ENCODE data around the gene ZNF423. TPM values are rescaled to one million over a fixed set of nuclear protein-coding genes. Genes with fewer than 3 reads are reported as not detected.
"Not testable (repeated sequence)": the region's sequence is repeated elsewhere in the genome, so short reads cannot be mapped to it uniquely, and the experiment has no call there.

Gene ZNF423
- total and polyA plus RNA-seq, 2 donors, result 0.52 to 1.6 TPM

- DNase-seq (ENCODE audit: low read depth in 6 of 9, low spot score in 9 of 9), result no peak
- 93% methylated on average over 5 of the region's 5 CpGs for WGBS
Observed at GRCh38 chr16:49889725-49890397, 33.9 kb upstream of the ZNF423 start.

GRCh38 chr16:49886554-49887094 lies 30.7 kb upstream of the ZNF423 start:
- no peaks in the 10 kb centered on the region for H3K4me1 ChIP-seq (ENCODE audit: control insufficient read depth in 2 of 2, insufficient read depth in 2 of 2, low read length in 2 of 2)
- H3K4me3 ChIP-seq (ENCODE audit: low read length in 2 of 2), result no peak overlapping the region
- no peak for DNase-seq (ENCODE audit: low read depth in 6 of 9, low spot score in 9 of 9)
- no peaks in the 10 kb centered on the region for H3K9me3 ChIP-seq (ENCODE audit: control insufficient read depth in 2 of 2, insufficient read depth in 1 of 2, low read length in 1 of 2)
- peaks cover 0 to 2% of the 10 kb centered on the region in 2 donors for H3K27me3 ChIP-seq (ENCODE audit: control insufficient read depth in 2 of 2, insufficient read depth in 1 of 2, low read length in 1 of 2)
- 93% methylated on average over 9 of the region's 9 CpGs for WGBS
- no peak overlapping the region for H3K27ac ChIP-seq (ENCODE audit: low read depth in 1 of 2, low read length in 1 of 2)
- no peaks in the 10 kb centered on the region for H3K36me3 ChIP-seq (ENCODE audit: control insufficient read depth in 2 of 2, insufficient read depth in 2 of 2, low read length in 1 of 2)

More at GRCh38 chr16:49889725-49890397, 33.9 kb upstream of the ZNF423 start:
- Histone ChIP-seq H3K4me3 (ENCODE audit: low read length in 2 of 2) (no peak overlapping the region), H3K4me1 (ENCODE audit: control insufficient read depth in 2 of 2, insufficient read depth in 2 of 2, low read length in 2 of 2) (no peaks in the 10 kb centered on the region), H3K27ac (ENCODE audit: low read depth in 1 of 2, low read length in 1 of 2) (no peak overlapping the region), H3K9me3 (ENCODE audit: control insufficient read depth in 2 of 2, insufficient read depth in 1 of 2, low read length in 1 of 2) (no peaks in the 10 kb centered on the region), H3K36me3 (ENCODE audit: control insufficient read depth in 2 of 2, insufficient read depth in 2 of 2, low read length in 1 of 2) (no peaks in the 10 kb centered on the region), H3K27me3 (ENCODE audit: control insufficient read depth in 2 of 2, insufficient read depth in 1 of 2, low read length in 1 of 2) (peaks cover 0 to 2% of the 10 kb centered on the region in 2 donors)

GRCh38 chr16:49884033-49885015 lies 28.4 kb upstream of the ZNF423 start:
- no peak overlapping the region for H3K4me3 ChIP-seq (ENCODE audit: low read length in 2 of 2)
- no peaks in the 10 kb centered on the region for H3K4me1 ChIP-seq (ENCODE audit: control insufficient read depth in 2 of 2, insufficient read depth in 2 of 2, low read length in 2 of 2)
- WGBS, result 85% methylated on average over 14 of the region's 14 CpGs
- H3K9me3 ChIP-seq (ENCODE audit: control insufficient read depth in 2 of 2, insufficient read depth in 1 of 2, low read length in 1 of 2), result no peaks in the 10 kb centered on the region
- H3K36me3 ChIP-seq (ENCODE audit: control insufficient read depth in 2 of 2, insufficient read depth in 2 of 2, low read length in 1 of 2), result no peaks in the 10 kb centered on the region
- H3K27ac ChIP-seq (ENCODE audit: low read depth in 1 of 2, low read length in 1 of 2), result no peak overlapping the region
- DNase-seq (ENCODE audit: low read depth in 6 of 9, low spot score in 9 of 9), result no peak
- peaks cover 0 to 3% of the 10 kb centered on the region in 2 donors for H3K27me3 ChIP-seq (ENCODE audit: control insufficient read depth in 2 of 2, insufficient read depth in 1 of 2, low read length in 1 of 2)

GRCh38 chr16:49883076-49884014 lies 27.4 kb upstream of the ZNF423 start:
- DNase-seq (ENCODE audit: low read depth in 6 of 9, low spot score in 9 of 9), result no peak
- Histone ChIP-seq H3K27me3 (ENCODE audit: control insufficient read depth in 2 of 2, insufficient read depth in 1 of 2, low read length in 1 of 2) (peaks cover 0 to 5% of the 10 kb centered on the region in 2 donors), H3K9me3 (ENCODE audit: control insufficient read depth in 2 of 2, insufficient read depth in 1 of 2, low read length in 1 of 2) (no peaks in the 10 kb centered on the region), H3K36me3 (ENCODE audit: control insufficient read depth in 2 of 2, insufficient read depth in 2 of 2, low read length in 1 of 2) (no peaks in the 10 kb centered on the region), H3K4me3 (ENCODE audit: low read length in 2 of 2) (no peak overlapping the region), H3K27ac (ENCODE audit: low read depth in 1 of 2, low read length in 1 of 2) (no peak overlapping the region), H3K4me1 (ENCODE audit: control insufficient read depth in 2 of 2, insufficient read depth in 2 of 2, low read length in 2 of 2) (no peaks in the 10 kb centered on the region)
- 84% methylated on average over 16 of the region's 16 CpGs for WGBS

- Histone ChIP-seq H3K27ac (ENCODE audit: low read depth in 1 of 2, low read length in 1 of 2) (no peak overlapping the region), H3K4me3 (ENCODE audit: low read length in 2 of 2) (no peak overlapping the region), H3K27me3 (ENCODE audit: control insufficient read depth in 2 of 2, insufficient read depth in 1 of 2, low read length in 1 of 2) (peaks cover 3 to 18% of the 10 kb centered on the region in 2 donors), H3K36me3 (ENCODE audit: control insufficient read depth in 2 of 2, insufficient read depth in 2 of 2, low read length in 1 of 2) (no peaks in the 10 kb centered on the region), H3K9me3 (ENCODE audit: control insufficient read depth in 2 of 2, insufficient read depth in 1 of 2, low read length in 1 of 2) (peaks cover 0 to 2% of the 10 kb centered on the region in 2 donors), H3K4me1 (ENCODE audit: control insufficient read depth in 2 of 2, insufficient read depth in 2 of 2, low read length in 2 of 2) (no peaks in the 10 kb centered on the region)
- DNase-seq (ENCODE audit: low read depth in 6 of 9, low spot score in 9 of 9), result no peak
- 96% methylated on average over 7 of the region's 7 CpGs for WGBS
Observed at GRCh38 chr16:49881890-49882289, 26.0 kb upstream of the ZNF423 start.

- peaks cover 15 to 46% of the 10 kb centered on the region in 2 donors for H3K27me3 ChIP-seq (ENCODE audit: control insufficient read depth in 2 of 2, insufficient read depth in 1 of 2, low read length in 1 of 2)
Observed at GRCh38 chr16:49878540-49878939, 22.6 kb upstream of the ZNF423 start.

GRCh38 chr16:49876716-49877129 lies 20.8 kb upstream of the ZNF423 start:
- 7% methylated on average over 22 of the region's 22 CpGs for WGBS
- Histone ChIP-seq H3K9me3 (ENCODE audit: control insufficient read depth in 2 of 2, insufficient read depth in 1 of 2, low read length in 1 of 2) (peaks cover 0 to 8% of the 10 kb centered on the region in 2 donors), H3K27ac (ENCODE audit: low read depth in 1 of 2, low read length in 1 of 2) (no peak overlapping the region), H3K4me1 (ENCODE audit: control insufficient read depth in 2 of 2, insufficient read depth in 2 of 2, low read length in 2 of 2) (no peaks in the 10 kb centered on the region), H3K36me3 (ENCODE audit: control insufficient read depth in 2 of 2, insufficient read depth in 2 of 2, low read length in 1 of 2) (no peaks in the 10 kb centered on the region), H3K4me3 (ENCODE audit: low read length in 2 of 2) (no peak overlapping the region), H3K27me3 (ENCODE audit: control insufficient read depth in 2 of 2, insufficient read depth in 1 of 2, low read length in 1 of 2) (peaks cover 15 to 50% of the 10 kb centered on the region in 2 donors)
- peak in 3 of 9 donors; percentile 21 to 47 (median 46) for DNase-seq (ENCODE audit: low read depth in 6 of 9, low spot score in 9 of 9)

More at GRCh38 chr16:49878540-49878939, 22.6 kb upstream of the ZNF423 start:
- WGBS, result 89% methylated on average over 3 of the region's 3 CpGs
- H3K4me3 ChIP-seq (ENCODE audit: low read length in 2 of 2); H3K27ac ChIP-seq (ENCODE audit: low read depth in 1 of 2, low read length in 1 of 2); H3K36me3 ChIP-seq (ENCODE audit: control insufficient read depth in 2 of 2, insufficient read depth in 2 of 2, low read length in 1 of 2); DNase-seq (ENCODE audit: low read depth in 6 of 9, low spot score in 9 of 9); H3K9me3 ChIP-seq (ENCODE audit: control insufficient read depth in 2 of 2, insufficient read depth in 1 of 2, low read length in 1 of 2); H3K4me1 ChIP-seq (ENCODE audit: control insufficient read depth in 2 of 2, insufficient read depth in 2 of 2, low read length in 2 of 2): not testable (repeated sequence)
